ENCODE data around the gene CACNA1B.
"Not testable (repeated sequence)": the region's sequence is repeated elsewhere in the genome, so short reads cannot be mapped to it uniquely, and the experiment has no call there.

CACNA1B gene

GRCh38 chr9:138149672-138150656 is 272.4 kb downstream of the CACNA1B start:
- not testable (repeated sequence) for DNase-seq (ENCODE audit: low read depth); H3K4me3 ChIP-seq (ENCODE audit: low read depth, low read length)
- TF ChIP-seq CTCF (IDR thresholded peaks at IDR 0.05; ENCODE audit: low read depth, low read length, missing control alignments): peak; percentile 36

GRCh38 chr9:138155788-138156187 is 278.2 kb downstream of the CACNA1B start:
- not testable (repeated sequence) for DNase-seq (ENCODE audit: low read depth); H3K4me3 ChIP-seq (ENCODE audit: low read depth, low read length)

- DNase-seq (ENCODE audit: low read depth); H3K4me3 ChIP-seq (ENCODE audit: low read depth, low read length): not testable (repeated sequence)
Observed at GRCh38 chr9:138166793-138167192, 289.2 kb downstream of the CACNA1B start.

All from GM12864 (cell line).